ENCODE results near the gene RHOXF2.

Gene RHOXF2

GRCh38 chrX:120200851-120201250 is 42.4 kb downstream of the RHOXF2 start:
- DNase-seq (ENCODE audit: low read depth) = no peak

GRCh38 chrX:120205816-120206753 is 47.7 kb downstream of the RHOXF2 start:
- no peak for DNase-seq (ENCODE audit: low read depth)

DNA sequence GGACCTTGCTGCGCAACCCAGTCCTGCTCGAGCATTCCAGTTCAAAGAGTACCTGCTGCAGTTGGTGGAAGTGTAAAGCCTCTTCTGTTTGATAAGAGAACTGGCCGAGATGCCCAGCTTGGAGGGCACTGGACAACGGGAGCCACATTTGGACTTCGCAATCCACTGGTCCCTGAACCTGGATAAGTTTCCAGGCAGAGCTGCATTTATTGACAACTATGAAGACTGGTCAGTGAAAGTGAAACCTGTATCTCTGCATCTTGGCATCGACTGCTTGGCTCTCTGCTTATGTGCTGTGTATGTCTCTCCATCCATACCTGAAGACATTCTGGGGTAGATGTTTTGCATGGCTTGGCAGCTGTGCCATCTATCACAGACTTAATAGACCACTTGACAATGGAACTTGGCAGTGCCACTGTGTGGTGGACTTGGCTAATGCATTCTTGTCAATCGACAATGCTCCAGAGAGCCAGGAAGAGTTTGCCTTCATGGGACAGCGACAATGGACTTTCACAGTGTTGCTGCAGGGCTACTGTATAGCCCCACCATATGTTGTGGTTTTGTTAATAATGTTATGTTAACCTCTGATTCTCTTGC is 48.7 kb downstream of the RHOXF2 start:
- no peak for DNase-seq (ENCODE audit: low read depth)

GRCh38 chrX:120213438-120214265 is 55.2 kb downstream of the RHOXF2 start:
- DNase-seq (ENCODE audit: low read depth) = peak; percentile 18

Measured in GM04504 (cell line).